ENCODE data around the gene RELN.

- TF ChIP-seq FOXA1 (IDR thresholded peaks at IDR 0.05) = no peak
- TF ChIP-seq SUZ12 (IDR thresholded peaks at IDR 0.05) = no peak
- no peak for TF ChIP-seq TARDBP (IDR thresholded peaks at IDR 0.05)
- no peak for TF ChIP-seq LEF1 (IDR thresholded peaks at IDR 0.05; ENCODE audit: borderline replicate concordance)
- TF ChIP-seq HDGF (IDR thresholded peaks at IDR 0.05; ENCODE audit: borderline replicate concordance) = no peak
- TF ChIP-seq NFRKB (IDR thresholded peaks at IDR 0.05) = no peak
- no peak for TF ChIP-seq FOXM1 (IDR thresholded peaks at IDR 0.05; ENCODE audit: borderline replicate concordance)
- no peak for TF ChIP-seq SP1 (IDR thresholded peaks at IDR 0.05)
- no peak for TF ChIP-seq BHLHE40 (IDR thresholded peaks at IDR 0.05; ENCODE audit: borderline replicate concordance)
- TF ChIP-seq ZNF384 (IDR thresholded peaks at IDR 0.05) = no peak
- no peak for TF ChIP-seq L3MBTL2 (conservative IDR thresholded peaks at IDR 0.05)
- TF ChIP-seq ELF4 (IDR thresholded peaks at IDR 0.05) = no peak
- no peak for TF ChIP-seq FOXK2 (IDR thresholded peaks at IDR 0.05)
These were observed 76.4 kb downstream of the RELN start for GRCh38 chr7:103912891-103913605.

Measured in HEK293T (cell line).